GDM1 (cell line): ENCODE data around the gene FANK1.
"Not testable (repeated sequence)": the region's sequence is repeated elsewhere in the genome, so short reads cannot be mapped to it uniquely, and the experiment has no call there.

ENCODE experiments used
- DNase-seq: peaks from one replicate; lab custom pipeline; 2025; lab: John Stamatoyannopoulos, UW

The FANK1 gene

DNA sequence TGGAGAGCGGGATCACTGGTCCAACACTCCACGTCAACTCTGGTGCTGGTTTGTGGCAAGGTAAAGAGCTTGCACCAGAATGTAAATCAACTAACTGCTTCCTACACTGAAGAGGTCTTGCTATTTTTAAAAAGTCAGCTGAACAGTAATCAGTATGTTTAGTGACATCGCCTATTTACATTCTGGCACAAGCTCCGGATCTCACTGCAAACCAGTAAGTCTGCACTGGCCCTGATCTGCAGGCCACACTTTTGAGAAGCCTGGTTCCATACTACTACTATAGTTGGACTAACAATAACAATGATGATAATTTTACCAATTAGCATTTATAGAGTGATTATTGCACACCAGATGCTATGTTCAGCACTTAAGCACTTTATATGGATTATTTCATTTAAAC lies 6.9 kb upstream of the FANK1 start:
- not testable (repeated sequence) for DNase-seq

GRCh38 chr10:125892402-125892801 lies 4.0 kb upstream of the FANK1 start:
- DNase-seq: not testable (repeated sequence)

DNA sequence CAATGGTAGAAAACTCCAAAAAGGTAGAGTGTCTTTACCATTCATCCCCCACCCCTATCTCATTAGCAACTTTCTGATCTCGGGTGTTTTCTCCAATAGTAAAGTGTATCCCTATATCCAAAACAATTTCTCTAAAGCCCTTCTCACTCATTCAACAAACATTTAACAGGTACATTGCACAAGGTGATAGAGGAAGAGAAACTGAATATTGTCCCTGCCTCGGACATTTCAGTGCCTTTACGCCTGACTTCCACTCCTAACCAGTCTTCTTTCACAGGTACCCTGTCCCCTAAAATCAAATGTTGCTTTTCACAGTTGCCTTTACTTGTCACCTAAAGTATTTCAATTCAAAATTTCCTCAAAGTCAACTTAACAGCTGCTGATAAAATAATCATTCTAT lies 2.2 kb upstream of the FANK1 start:
- not testable (repeated sequence) for DNase-seq

DNA sequence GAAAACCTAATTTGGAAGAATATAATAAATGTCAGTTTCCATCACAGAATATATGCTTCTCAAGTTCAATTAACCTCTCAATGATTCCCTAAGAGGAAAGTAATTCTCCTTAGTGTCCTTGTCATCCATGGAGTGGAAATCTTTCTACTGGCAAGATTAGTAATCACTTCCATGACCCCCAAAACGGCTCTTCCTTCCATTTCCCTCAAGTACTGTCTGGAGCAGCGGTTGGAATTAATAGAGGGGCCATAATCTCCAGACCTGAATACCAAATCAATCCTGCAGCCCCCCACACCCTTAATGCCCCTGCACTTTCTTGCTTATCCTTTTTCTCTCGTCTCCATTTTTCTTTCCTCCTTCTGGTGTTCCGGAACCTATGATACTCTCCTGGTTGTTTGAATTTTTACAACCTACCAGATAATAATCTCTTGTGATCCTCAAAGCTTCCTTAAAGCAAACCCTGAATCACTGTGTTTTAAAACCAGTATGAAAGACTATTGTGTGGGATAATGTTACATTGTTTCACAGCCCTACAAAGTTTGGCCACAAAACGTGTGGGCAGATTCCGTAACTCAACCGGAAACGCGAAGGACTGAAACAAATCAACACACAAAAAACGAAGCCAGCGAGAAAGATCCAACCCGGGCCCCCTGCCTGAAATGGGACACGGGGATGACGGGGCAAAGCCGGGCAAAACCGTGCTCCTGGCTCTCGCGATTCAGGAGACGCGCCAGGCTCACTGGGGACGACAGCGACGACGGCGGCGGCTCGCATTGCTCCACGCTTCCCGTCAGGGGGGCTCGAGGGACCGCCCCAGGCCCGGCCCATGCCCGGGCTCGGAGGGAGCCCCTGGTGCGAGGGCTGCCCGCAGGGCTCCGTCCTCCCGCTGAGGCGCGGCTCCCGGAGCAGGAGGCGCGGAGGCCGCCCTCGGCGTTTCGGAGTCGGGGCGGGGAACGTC lies 955 bp upstream of the FANK1 start:
- peak; percentile 8 for DNase-seq

DNA sequence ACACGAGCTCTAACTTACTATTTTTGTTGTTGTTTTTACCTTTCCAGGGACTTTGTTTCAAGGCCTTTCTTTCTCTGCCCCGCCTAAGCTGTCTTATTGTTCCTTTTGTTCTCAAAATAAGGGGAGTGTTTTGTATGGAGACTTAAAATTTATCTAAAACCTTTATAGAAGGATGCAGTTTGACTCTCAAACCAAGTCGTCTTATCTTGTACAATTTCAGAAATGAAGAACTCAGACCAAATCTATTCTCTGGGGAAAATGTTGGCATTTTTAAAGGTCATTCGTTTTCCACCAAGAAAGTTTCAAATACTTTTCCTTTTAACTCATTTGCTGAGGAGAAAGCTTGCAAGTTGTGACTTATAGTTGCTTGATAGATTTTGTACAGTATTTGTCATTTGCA lies 953 bp downstream of the FANK1 start:
- DNase-seq: not testable (repeated sequence)

GRCh38 chr10:125900963-125901362 lies 4.6 kb downstream of the FANK1 start:
- DNase-seq: not testable (repeated sequence)

- not testable (repeated sequence) for DNase-seq
Measured at GRCh38 chr10:125903135-125903640, 6.8 kb downstream of the FANK1 start.

- not testable (repeated sequence) for DNase-seq
Measured at GRCh38 chr10:125905069-125905994, 9.0 kb downstream of the FANK1 start.

- DNase-seq: not testable (repeated sequence)
Measured at GRCh38 chr10:125907598-125907997, 11.2 kb downstream of the FANK1 start.

DNA sequence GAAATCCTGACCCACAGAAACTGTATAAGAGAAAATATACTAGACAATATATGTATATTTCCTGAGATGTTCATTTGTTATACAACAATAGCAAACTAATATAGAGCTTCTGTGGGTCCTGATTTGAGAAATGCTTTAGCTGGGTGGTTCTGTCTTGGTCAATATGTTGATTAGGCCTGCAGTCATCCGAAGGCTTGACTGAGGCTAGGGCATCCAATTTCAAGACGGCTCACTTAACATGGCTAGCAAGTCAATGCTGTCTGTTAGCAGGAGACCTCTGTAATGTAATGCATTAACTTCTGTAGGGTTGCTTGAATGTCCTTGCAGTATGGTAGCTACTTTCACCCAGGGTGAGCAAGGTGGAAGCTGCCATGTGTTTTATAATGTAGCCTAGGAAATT lies 12.4 kb downstream of the FANK1 start:
- DNase-seq: not testable (repeated sequence)

DNA sequence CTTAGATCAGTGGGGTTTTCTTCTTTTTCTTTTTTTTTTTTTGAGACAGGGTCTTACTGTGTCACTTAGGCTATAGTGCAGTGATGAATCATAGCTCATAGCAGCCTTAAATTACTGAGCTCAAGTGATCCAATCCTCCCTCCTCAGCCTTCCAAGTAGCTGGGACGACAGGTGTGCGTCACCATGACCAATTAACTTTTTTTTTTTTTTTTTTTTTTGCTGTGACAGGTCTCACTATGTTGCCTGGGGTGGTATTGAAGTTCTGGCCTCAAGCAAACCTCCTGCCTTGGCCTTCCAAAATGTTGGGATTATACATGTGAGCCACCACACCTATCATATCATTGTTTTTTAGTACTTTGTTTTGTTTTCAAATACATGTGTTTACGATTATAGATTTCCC lies 13.1 kb downstream of the FANK1 start:
- DNase-seq: not testable (repeated sequence)

- DNase-seq: no peak
Measured at GRCh38 chr10:125911145-125911544, 14.8 kb downstream of the FANK1 start.

- no peak for DNase-seq
Measured at GRCh38 chr10:125911990-125912389, 15.6 kb downstream of the FANK1 start.

DNA sequence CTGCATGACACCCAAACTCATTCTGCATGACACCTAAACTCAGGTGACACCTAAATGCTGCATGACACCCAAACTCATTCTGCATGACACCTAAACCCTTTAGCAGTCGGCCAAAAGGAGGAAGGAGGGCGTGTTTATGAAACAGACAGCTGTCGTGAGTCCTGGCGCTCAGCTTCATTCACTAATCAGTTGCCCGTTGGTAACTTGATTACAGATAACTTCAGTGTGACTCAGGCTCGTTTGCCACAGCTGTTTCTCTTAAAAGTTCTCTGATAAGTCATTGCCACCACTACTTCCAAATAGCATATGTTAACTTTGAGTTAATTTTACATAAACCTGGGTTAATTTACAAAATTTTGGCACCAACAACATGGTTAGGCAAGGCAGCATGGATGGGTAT lies 16.9 kb downstream of the FANK1 start:
- DNase-seq: not testable (repeated sequence)

DNA sequence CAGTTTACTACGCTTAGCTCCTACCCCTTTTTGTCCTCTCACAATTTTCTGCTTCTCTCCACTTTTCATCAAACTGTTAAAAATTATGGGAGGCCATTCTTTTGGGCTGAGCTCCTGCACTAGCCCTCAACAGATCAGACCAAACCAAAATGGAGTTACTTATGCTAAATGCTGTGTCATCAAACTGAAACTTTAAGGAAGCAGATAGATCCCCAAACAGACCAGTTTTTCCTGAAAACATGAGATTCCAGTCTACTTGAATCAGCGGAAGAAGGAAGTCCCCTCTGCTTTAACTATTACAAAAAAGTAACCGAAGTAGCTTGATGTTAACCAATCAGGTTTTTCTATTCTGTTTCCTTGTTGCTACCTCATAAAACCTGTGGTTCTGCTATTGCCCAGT lies 20.6 kb downstream of the FANK1 start:
- no peak for DNase-seq

DNA sequence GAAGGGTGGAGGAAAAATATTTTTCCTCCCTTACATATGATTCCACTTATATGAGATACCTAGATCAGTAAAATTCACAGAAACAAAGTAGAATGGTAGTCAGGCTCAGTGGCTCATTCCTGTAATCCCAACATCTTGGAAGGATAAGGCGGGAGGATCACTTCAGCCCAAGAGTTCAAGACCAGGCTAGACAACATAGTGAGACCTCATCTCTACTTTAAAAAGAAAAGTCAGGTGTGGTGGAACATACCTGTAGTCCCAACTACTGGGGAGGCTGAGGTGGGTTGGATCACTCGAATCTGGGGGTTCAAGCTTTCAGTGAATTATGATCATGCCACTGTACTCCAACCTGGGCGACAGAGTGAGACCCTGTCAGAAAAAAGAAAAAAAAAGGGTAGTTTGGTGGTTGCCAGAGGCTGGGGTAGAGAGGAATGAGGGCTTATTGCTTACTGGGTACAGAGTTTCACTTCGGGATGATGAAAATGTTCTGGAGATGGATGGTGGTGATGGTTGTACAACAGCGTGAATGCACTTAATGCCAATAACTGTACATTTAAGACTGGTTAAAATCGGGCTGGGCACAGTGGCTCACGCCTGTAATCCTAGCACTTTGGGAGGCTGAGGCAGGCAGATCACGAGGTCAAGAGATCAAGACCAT lies 21.5 kb downstream of the FANK1 start:
- DNase-seq: not testable (repeated sequence)

DNA sequence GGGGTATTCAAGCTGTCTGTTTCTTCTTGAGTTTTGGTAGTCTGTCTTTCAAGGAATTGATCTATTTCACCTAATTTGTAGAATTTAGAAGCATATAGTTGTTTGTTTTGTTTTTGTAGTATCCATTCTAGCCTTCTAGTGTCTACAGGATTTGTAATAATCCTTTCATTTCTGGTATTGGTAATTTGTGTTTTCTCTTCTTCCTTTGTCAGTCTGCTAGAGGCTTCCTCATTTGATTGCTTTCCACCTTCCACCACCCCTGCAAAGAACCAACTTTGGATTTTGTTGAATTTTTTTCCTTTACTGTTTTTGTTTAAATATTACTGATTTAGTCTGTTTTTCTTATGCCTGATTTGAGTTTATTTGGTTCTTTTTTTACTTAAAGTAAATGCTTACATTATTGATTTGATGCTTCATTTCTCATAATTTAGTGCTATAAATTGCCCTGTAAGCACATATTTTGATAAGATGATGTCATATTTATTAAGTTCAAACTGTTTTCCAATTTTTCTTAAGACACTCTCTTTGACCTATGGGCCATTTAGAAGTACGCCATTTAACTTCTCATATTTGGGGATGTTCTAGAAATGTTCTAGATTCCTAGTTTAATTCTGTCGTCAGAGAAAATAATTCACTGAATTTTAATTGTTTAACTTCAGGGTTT lies 25.4 kb downstream of the FANK1 start:
- DNase-seq: not testable (repeated sequence)

- no peak for DNase-seq
Measured at GRCh38 chr10:125925262-125925834, 29.0 kb downstream of the FANK1 start.

DNA sequence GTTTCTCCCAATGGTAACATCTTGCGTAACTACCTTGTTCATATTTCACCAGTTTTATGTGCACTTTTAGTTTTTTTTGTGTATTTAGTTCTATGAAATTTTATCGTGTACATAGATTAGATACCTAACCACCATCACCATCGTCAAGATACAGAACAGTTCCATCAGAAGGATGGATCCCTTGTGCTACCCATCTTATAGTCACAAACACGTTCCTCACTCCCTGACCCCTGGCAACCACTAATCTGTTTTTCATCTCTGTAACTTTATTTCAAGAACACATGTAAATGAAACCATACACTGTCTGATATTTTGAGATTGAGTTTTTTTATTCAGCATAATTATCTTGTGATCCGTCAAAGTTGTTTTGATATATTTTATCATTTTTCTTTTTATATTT lies 29.9 kb downstream of the FANK1 start:
- DNase-seq: no peak

DNA sequence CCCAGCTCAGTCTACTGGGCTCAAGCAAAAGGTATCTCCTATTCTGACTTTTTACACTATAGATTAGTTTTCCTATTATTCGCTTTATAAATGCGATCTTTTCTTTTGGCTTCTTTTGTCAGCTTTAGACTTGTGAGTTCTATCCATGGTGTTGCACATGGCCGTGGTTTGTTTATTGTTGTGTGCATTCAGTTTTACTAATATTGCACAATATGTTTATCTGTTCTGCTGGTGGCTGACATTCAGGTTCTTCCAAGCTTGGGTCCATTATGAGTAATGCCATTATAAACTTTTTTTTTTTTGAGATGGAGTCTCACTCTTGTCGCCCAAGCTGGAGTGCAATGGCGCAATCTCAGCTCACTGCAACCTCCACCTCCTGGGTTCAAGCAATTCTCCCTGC lies 30.9 kb downstream of the FANK1 start:
- DNase-seq: not testable (repeated sequence)
